Measurements from ENCODE around the gene BCAS3.

The BCAS3 gene

GRCh38 chr17:61208301-61209105 lies 530.9 kb downstream of the BCAS3 start:
- peak; percentile 63 for DNase-seq

- DNase-seq, result no peak
These were observed 531.4 kb downstream of the BCAS3 start for GRCh38 chr17:61209106-61209439.

- no peak for DNase-seq
These were observed 531.9 kb downstream of the BCAS3 start for GRCh38 chr17:61209525-61209924.

GRCh38 chr17:61211236-61211635 lies 533.6 kb downstream of the BCAS3 start:
- no peak for DNase-seq

GRCh38 chr17:61212655-61213054 lies 535.0 kb downstream of the BCAS3 start:
- DNase-seq, result no peak

- DNase-seq, result no peak
These were observed 537.1 kb downstream of the BCAS3 start for GRCh38 chr17:61214753-61215152.

GRCh38 chr17:61216066-61216465 lies 538.4 kb downstream of the BCAS3 start:
- DNase-seq, result no peak

- no peak for DNase-seq
These were observed 540.3 kb downstream of the BCAS3 start for GRCh38 chr17:61217878-61218437.

- no peak for DNase-seq
These were observed 540.8 kb downstream of the BCAS3 start for GRCh38 chr17:61218438-61218837.

GRCh38 chr17:61219460-61219859 lies 541.8 kb downstream of the BCAS3 start:
- no peak for DNase-seq

- no peak for DNase-seq
These were observed 543.5 kb downstream of the BCAS3 start for GRCh38 chr17:61221181-61221580.

GRCh38 chr17:61221597-61222471 lies 544.2 kb downstream of the BCAS3 start:
- no peak for DNase-seq

- no peak for DNase-seq
These were observed 546.1 kb downstream of the BCAS3 start for GRCh38 chr17:61223725-61224124.

- DNase-seq, result no peak
These were observed 547.7 kb downstream of the BCAS3 start for GRCh38 chr17:61225178-61225882.

- DNase-seq, result no peak
These were observed 550.2 kb downstream of the BCAS3 start for GRCh38 chr17:61227866-61228265.

GRCh38 chr17:61230461-61230860 lies 552.8 kb downstream of the BCAS3 start:
- no peak for DNase-seq

GRCh38 chr17:61230972-61231820 lies 553.5 kb downstream of the BCAS3 start:
- no peak for DNase-seq

GRCh38 chr17:61232871-61233270 lies 555.2 kb downstream of the BCAS3 start:
- no peak for DNase-seq

GRCh38 chr17:61233991-61234750 lies 556.5 kb downstream of the BCAS3 start:
- DNase-seq, result no peak

GRCh38 chr17:61235001-61235826 lies 557.6 kb downstream of the BCAS3 start:
- peak; percentile 99 for DNase-seq

- peak; percentile 74 for DNase-seq
These were observed 558.2 kb downstream of the BCAS3 start for GRCh38 chr17:61235827-61236197.
